ENCODE measurements around the gene ARVCF. TPM values are rescaled to one million over a fixed set of nuclear protein-coding genes. Genes with fewer than 3 reads are reported as not detected.

The ARVCF gene
- total RNA-seq, 1 experiment from 2014 or later = 11.1 TPM

GRCh38 chr22:19970031-19970478 lies 46.6 kb downstream of the ARVCF start:
- intact Hi-C loops (cut with micrococcal nuclease; ENCODE audit: unreplicated experiment) = loop anchor here (1.0 to 10.0 kb wide), 4 partner anchors 43 to 325 kb away; partner anchors contain the start of gene DGCR8
- Histone ChIP-seq H3K4me3 (ENCODE audit: low read depth, low read length, poor library complexity, severe bottlenecking) (no peak overlapping the region), H3K36me3 (ENCODE audit: insufficient read depth, low read length, poor library complexity, severe bottlenecking) (peaks cover 30% of the 10 kb centered on the region), H3K27me3 (replicated peaks; ENCODE audit: insufficient read depth, low read depth, low read length, poor library complexity) (no peaks in the 10 kb centered on the region), H3K27ac (ENCODE audit: low read depth, low read length, poor library complexity, severe bottlenecking) (peak overlapping the region; percentile 23), H3K4me1 (ENCODE audit: insufficient read depth, low read length, poor library complexity, severe bottlenecking) (peaks cover 18% of the 10 kb centered on the region), H3K9me3 (ENCODE audit: low read depth, low read length, poor library complexity, severe bottlenecking) (no peaks in the 10 kb centered on the region)
- no peak for DNase-seq (ENCODE audit: low spot score)
- ChIA-PET POLR2A (ENCODE audit: low non-redundant PET) (no interaction called here), CTCF (interaction anchor here (0.6 to 0.7 kb wide), 5 partner anchors 44 to 995 kb away, joined by 3 to 6 read pairs (median 4); no protein-coding TSS in a partner anchor)
- TF ChIP-seq CTCF (conservative IDR thresholded peaks at IDR 0.05; ENCODE audit: low read depth, low read length) = no peak
- no peak for TF ChIP-seq EZH2 (IDR thresholded peaks at IDR 0.05; ENCODE audit: borderline replicate concordance, low read depth, low read length, poor library complexity, severe bottlenecking)
- BruUV-seq (replicated peaks) = no TSS peak

DNA sequence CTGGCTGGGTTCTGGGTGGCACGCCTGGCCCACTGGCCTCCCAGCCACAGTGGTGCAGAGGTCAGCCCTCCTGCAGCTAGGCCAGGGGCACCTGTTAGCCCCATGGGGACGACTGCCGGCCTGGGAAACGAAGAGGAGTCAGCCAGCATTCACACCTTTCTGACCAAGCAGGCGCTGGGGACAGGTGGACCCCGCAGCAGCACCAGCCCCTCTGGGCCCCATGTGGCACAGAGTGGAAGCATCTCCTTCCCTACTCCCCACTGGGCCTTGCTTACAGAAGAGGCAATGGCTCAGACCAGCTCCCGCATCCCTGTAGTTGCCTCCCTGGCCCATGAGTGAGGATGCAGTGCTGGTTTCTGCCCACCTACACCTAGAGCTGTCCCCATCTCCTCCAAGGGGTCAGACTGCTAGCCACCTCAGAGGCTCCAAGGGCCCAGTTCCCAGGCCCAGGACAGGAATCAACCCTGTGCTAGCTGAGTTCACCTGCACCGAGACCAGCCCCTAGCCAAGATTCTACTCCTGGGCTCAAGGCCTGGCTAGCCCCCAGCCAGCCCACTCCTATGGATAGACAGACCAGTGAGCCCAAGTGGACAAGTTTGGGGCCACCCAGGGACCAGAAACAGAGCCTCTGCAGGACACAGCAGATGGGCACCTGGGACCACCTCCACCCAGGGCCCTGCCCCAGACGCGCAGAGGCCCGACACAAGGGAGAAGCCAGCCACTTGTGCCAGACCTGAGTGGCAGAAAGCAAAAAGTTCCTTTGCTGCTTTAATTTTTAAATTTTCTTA lies 47.3 kb downstream of the ARVCF start:
- no peaks in the 10 kb centered on the region for H3K27me3 ChIP-seq (replicated peaks; ENCODE audit: insufficient read depth, low read depth, low read length, poor library complexity)
- H3K9me3 ChIP-seq (ENCODE audit: low read depth, low read length, poor library complexity, severe bottlenecking) = no peaks in the 10 kb centered on the region
- intact Hi-C loops (cut with micrococcal nuclease; ENCODE audit: unreplicated experiment) = no loop called here
- peaks cover 30% of the 10 kb centered on the region for H3K36me3 ChIP-seq (ENCODE audit: insufficient read depth, low read length, poor library complexity, severe bottlenecking)
- no peak for DNase-seq (ENCODE audit: low spot score)
- BruUV-seq (replicated peaks) = no TSS peak
- no peak overlapping the region for H3K27ac ChIP-seq (ENCODE audit: low read depth, low read length, poor library complexity, severe bottlenecking)
- H3K4me3 ChIP-seq (ENCODE audit: low read depth, low read length, poor library complexity, severe bottlenecking) = no peak overlapping the region
- TF ChIP-seq EZH2 (IDR thresholded peaks at IDR 0.05; ENCODE audit: borderline replicate concordance, low read depth, low read length, poor library complexity, severe bottlenecking) (no peak), CTCF (conservative IDR thresholded peaks at IDR 0.05; ENCODE audit: low read depth, low read length) (no peak)
- POLR2A ChIA-PET (ENCODE audit: low non-redundant PET) = no interaction called here
- H3K4me1 ChIP-seq (ENCODE audit: insufficient read depth, low read length, poor library complexity, severe bottlenecking) = peaks cover 11% of the 10 kb centered on the region
- CTCF ChIA-PET = no interaction called here

DNA sequence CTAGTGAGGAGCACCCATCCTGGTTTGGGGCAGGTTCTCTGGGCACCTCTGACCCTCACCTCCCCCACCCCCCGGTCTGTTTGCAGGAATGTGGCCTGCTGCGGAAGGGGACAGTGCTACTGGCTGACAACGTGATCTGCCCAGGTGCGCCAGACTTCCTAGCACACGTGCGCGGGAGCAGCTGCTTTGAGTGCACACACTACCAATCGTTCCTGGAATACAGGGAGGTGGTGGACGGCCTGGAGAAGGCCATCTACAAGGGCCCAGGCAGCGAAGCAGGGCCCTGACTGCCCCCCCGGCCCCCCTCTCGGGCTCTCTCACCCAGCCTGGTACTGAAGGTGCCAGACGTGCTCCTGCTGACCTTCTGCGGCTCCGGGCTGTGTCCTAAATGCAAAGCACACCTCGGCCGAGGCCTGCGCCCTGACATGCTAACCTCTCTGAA lies 48.2 kb downstream of the ARVCF start:
- TF ChIP-seq CTCF (conservative IDR thresholded peaks at IDR 0.05; ENCODE audit: low read depth, low read length) (no peak), EZH2 (IDR thresholded peaks at IDR 0.05; ENCODE audit: borderline replicate concordance, low read depth, low read length, poor library complexity, severe bottlenecking) (no peak)
- peaks cover 9% of the 10 kb centered on the region for H3K4me1 ChIP-seq (ENCODE audit: insufficient read depth, low read length, poor library complexity, severe bottlenecking)
- peaks cover 34% of the 10 kb centered on the region for H3K36me3 ChIP-seq (ENCODE audit: insufficient read depth, low read length, poor library complexity, severe bottlenecking)
- BruUV-seq (replicated peaks) = no TSS peak
- H3K4me3 ChIP-seq (ENCODE audit: low read depth, low read length, poor library complexity, severe bottlenecking) = no peak overlapping the region
- POLR2A ChIA-PET (ENCODE audit: low non-redundant PET) = no interaction called here
- H3K27me3 ChIP-seq (replicated peaks; ENCODE audit: insufficient read depth, low read depth, low read length, poor library complexity) = no peaks in the 10 kb centered on the region
- intact Hi-C loops (cut with micrococcal nuclease; ENCODE audit: unreplicated experiment) = no loop called here
- no peak overlapping the region for H3K27ac ChIP-seq (ENCODE audit: low read depth, low read length, poor library complexity, severe bottlenecking)
- no peak for DNase-seq (ENCODE audit: low spot score)
- no peaks in the 10 kb centered on the region for H3K9me3 ChIP-seq (ENCODE audit: low read depth, low read length, poor library complexity, severe bottlenecking)
- CTCF ChIA-PET = no interaction called here
